Tibial artery (tissue), 4 donors: Measurements from ENCODE around the gene HACL1.

Experiments
- DNase-seq, 2 donors: peaks; one replicate each; pipeline ENCODE4 v3.0.0-alpha.2; 2019
- H3K27ac ChIP-seq, 2 donors: fragments of 200-600 bp; sonication (generic) in 1 of 2; 1 replicate in 1 of 2; 2 replicates in 1 of 2; pipeline ENCODE4 v1.5.1; 2018 to 2019; ENCODE audit warnings: mild to moderate bottlenecking in 1 of 2
- H3K27me3 ChIP-seq, 2 donors: fragments of 200-600 bp; sonication (generic) in 1 of 2; one replicate each; pipeline versions ENCODE4 v1.5.1 to v1.6.0; 2016 to 2019
- H3K36me3 ChIP-seq, 3 donors: fragments of 200-600 bp; sonication (generic) in 2 of 3; one replicate each; pipeline ENCODE4 v1.5.1; 2016 to 2019; ENCODE audit warnings: mild to moderate bottlenecking in 2 of 3
- H3K4me1 ChIP-seq, 4 donors: fragments of 200-600 bp; sonication (generic) in 2 of 4; 1 replicate in 3 of 4; 2 replicates in 1 of 4; pipeline ENCODE4 v1.5.1; 2016 to 2019
- H3K4me3 ChIP-seq, 2 donors: fragments of 200-600 bp; sonication (generic) in 1 of 2; 1 replicate in 1 of 2; 2 replicates in 1 of 2; pipeline ENCODE4 v1.5.1; 2018 to 2019; ENCODE audit warnings: mild to moderate bottlenecking in 2 of 2
- H3K9me3 ChIP-seq, 3 donors: fragments of 200-600 bp; sonication (generic) in 1 of 3; one replicate each; pipeline ENCODE4 v1.5.1; 2016 to 2019
- intact Hi-C: fragments of 100-400 bp; cut with DNase I; formaldehyde crosslinking; loops from one replicate; pipeline ENCODE4 v1.15.0; 2023; ENCODE audit warnings: low total_unique reads
- TF ChIP-seq, protein P1 (sequence below), 2 experiments: fragments of 200-600 bp in 1 of 2; fragments of 450-650 bp in 1 of 2; IDR thresholded peaks; one replicate each; pipeline ENCODE4 v1.5.1; 2017 to 2019; ENCODE audit warnings: antibody characterized with exemption in 2 of 2, mild to moderate bottlenecking in 1 of 2, moderate library complexity in 1 of 2

HACL1 gene

GRCh38 chr3:15514663-15515340, 86.6 kb downstream of the HACL1 start:
- H3K27ac ChIP-seq: no peak overlapping the region
- TF ChIP-seq, protein P1, sequence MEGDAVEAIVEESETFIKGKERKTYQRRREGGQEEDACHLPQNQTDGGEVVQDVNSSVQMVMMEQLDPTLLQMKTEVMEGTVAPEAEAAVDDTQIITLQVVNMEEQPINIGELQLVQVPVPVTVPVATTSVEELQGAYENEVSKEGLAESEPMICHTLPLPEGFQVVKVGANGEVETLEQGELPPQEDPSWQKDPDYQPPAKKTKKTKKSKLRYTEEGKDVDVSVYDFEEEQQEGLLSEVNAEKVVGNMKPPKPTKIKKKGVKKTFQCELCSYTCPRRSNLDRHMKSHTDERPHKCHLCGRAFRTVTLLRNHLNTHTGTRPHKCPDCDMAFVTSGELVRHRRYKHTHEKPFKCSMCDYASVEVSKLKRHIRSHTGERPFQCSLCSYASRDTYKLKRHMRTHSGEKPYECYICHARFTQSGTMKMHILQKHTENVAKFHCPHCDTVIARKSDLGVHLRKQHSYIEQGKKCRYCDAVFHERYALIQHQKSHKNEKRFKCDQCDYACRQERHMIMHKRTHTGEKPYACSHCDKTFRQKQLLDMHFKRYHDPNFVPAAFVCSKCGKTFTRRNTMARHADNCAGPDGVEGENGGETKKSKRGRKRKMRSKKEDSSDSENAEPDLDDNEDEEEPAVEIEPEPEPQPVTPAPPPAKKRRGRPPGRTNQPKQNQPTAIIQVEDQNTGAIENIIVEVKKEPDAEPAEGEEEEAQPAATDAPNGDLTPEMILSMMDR (IDR thresholded peaks at IDR 0.05): no peak
- DNase-seq: no peak

DNA sequence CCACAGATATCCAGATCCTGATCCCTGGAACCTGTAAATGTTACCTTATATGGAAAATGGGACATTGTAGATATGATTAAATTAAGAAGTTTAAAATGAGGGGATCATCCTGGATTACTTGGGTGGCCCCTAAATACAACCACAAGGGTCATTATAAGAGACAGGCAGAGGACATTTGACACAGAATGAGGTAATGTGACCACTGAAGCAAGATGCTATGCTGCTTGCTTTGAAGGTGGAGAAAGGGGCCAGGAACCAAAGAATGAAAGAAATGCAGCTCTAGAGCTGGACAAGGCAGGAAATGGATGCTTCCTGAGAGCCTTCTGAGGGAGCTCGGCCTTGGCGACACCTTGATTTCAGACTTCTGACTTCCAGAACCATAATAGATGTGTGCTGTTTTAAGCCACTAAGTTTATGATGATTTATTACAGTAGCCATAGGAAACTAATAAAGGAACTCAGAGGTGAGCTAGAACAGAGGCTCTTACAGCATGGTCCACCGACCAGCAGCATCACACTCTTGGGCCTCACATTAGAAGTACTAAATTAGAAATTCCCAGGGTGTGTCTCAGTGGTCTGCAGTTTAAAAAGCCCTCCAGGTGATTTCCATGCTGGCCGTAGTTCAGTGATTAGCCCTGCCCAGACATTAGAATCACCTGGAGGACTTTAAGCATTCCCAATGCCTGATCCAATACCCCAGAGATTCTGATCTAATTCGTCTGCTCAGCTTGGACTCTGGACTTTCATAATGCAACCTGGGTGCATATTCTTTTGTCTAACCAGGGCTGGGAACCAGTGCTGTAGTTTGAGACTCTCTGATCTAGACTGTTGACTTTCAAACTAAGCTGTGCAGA, 87.3 kb downstream of the HACL1 start:
- Histone ChIP-seq H3K4me1 (peaks cover 0 to 12% (median 10%) of the 10 kb centered on the region in 4 donors), H3K27me3 (no peaks in the 10 kb centered on the region), H3K27ac (no peak overlapping the region), H3K36me3 (no peaks in the 10 kb centered on the region), H3K4me3 (no peak overlapping the region), H3K9me3 (no peaks in the 10 kb centered on the region)
- no peak for DNase-seq
- intact Hi-C loops: no loop called here
- TF ChIP-seq, protein P1 (IDR thresholded peaks at IDR 0.05): no peak

More at GRCh38 chr3:15514663-15515340, 86.6 kb downstream of the HACL1 start:
- no peaks in the 10 kb centered on the region for H3K9me3 ChIP-seq
- H3K4me1 ChIP-seq: peaks cover 0 to 13% (median 10%) of the 10 kb centered on the region in 4 donors
- intact Hi-C loops: no loop called here
- H3K4me3 ChIP-seq: no peak overlapping the region
- no peaks in the 10 kb centered on the region for H3K36me3 ChIP-seq
- H3K27me3 ChIP-seq: no peaks in the 10 kb centered on the region

DNA sequence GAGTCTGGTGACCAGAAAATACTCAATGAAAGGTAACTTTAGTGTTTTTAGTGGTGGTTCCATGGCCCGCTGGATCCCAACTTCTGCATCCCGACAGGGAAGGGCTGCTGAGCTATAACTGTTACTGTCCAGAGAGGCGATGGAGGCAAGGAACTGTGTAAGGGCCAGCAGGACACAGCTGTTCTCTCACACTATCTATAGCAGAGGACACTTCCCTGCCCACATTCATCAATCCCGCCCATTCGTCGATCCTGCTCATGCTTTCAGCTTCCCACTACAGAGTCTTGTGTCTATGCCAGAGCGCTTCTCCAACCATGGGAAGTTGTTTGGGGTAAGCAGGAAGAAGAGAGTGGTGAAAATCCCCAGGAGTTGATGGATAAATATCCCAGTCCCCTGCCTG, 88.3 kb downstream of the HACL1 start:
- Histone ChIP-seq H3K4me3 (no peak overlapping the region), H3K4me1 (peaks cover 0 to 12% (median 10%) of the 10 kb centered on the region in 4 donors), H3K36me3 (no peaks in the 10 kb centered on the region), H3K27ac (peak overlapping the region in 1 of 2 donors; percentile 33), H3K9me3 (no peaks in the 10 kb centered on the region), H3K27me3 (no peaks in the 10 kb centered on the region)
- TF ChIP-seq, protein P1 (IDR thresholded peaks at IDR 0.05): no peak
- intact Hi-C loops: no loop called here
- DNase-seq: no peak

DNA sequence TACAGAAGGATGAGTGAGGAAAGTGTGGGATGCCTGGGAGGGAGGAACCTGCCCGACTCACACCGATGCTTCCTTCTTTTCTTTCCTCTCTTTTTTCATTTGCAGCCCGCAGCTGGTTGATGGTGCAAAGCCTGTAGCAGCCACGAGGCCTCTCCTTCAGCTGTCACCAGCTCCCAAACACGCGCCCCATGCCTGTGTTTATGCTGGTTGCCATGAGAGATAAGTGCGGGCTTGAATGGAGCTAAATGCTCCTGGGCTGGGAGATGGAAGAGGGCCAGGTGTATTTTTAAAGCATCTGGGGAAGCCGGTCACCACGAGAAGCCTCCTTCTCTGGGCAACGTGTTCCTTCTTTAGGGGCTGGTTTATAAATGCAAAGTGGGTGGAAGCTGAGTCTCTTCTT, 89.2 kb downstream of the HACL1 start:
- no peak overlapping the region for H3K4me3 ChIP-seq
- H3K4me1 ChIP-seq: peaks cover 0 to 12% (median 10%) of the 10 kb centered on the region in 4 donors
- no peaks in the 10 kb centered on the region for H3K27me3 ChIP-seq
- intact Hi-C loops: no loop called here
- DNase-seq: peak; percentile 32 to 73
- H3K36me3 ChIP-seq: no peaks in the 10 kb centered on the region
- H3K27ac ChIP-seq: no peak overlapping the region
- no peaks in the 10 kb centered on the region for H3K9me3 ChIP-seq
- TF ChIP-seq, protein P1 (IDR thresholded peaks at IDR 0.05): no peak

DNA sequence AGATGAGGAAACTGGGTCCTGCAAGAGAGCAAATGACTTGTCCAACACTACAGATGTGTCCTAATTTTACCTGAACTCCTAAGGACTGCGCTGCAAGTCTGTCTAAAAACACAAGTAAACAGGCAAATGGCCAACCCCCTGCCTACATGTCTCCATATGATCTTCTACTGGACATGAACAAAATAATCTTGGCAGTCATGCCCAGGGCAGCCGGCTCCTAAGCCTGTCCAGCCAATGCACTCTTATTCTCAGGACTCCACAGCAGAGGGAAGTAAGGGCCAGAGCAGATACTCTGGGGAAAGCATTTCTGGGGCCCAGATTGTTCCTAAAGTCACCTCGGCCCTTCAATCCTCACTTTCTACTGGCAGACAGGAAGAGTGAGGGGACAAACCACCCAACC, 90.2 kb downstream of the HACL1 start:
- Histone ChIP-seq H3K36me3 (no peaks in the 10 kb centered on the region), H3K9me3 (no peaks in the 10 kb centered on the region), H3K27me3 (no peaks in the 10 kb centered on the region), H3K27ac (no peak overlapping the region), H3K4me1 (peaks cover 0 to 12% (median 10%) of the 10 kb centered on the region in 4 donors), H3K4me3 (no peak overlapping the region)
- TF ChIP-seq, protein P1 (IDR thresholded peaks at IDR 0.05): no peak
- no peak for DNase-seq
- intact Hi-C loops: no loop called here
